ENCODE results near the gene ABHD12B. TPM values are rescaled to one million over a fixed set of nuclear protein-coding genes. Genes with fewer than 3 reads are reported as not detected.
"Not testable (repeated sequence)": the region's sequence is repeated elsewhere in the genome, so short reads cannot be mapped to it uniquely, and the experiment has no call there.

Gene ABHD12B
- total RNA-seq, 1 donor from 2014 or later = not detected

DNA sequence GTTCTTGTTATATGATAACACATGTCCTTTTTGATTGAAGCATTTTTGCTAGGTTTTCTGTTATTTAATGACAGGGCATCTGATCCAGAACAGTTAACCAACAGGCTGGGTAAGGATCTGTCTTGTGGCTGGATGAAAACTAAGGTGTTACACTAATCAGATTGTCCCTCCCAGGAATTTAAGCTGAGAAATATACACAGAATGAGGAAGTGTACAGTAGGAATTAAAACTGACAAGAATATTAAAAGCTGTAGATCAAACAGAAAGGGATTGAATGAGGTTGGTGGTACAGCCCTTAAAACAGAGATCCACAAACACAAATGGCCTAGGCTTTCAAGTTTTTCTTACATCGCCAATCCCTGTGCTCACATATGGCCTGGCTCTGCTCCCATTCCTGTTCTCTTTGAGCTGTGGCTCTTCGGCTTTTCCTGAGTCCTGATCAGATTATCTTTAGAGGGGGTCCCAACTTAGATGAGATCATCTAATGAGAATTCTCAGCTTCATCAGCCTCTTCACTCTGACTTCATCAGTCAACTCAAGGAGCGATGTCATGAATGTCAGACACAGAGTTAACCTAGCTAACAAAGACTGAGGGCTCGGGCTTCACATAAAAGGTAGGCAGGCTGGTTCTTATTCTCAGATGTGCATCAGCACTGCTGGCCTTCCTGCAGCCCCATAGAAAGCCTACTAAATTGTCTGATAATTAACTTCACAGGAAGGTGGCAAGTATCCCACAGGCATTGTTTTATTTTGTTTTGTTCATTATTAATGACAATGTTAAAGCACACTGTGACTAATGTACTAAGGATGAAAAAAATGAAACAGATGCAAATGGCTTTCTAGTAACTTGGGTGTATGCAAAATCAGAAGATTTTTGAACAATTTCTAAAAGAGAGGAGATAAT lies 61.0 kb downstream of the ABHD12B start:
- no peak for DNase-seq (ENCODE audit: low read depth, low spot score)

DNA sequence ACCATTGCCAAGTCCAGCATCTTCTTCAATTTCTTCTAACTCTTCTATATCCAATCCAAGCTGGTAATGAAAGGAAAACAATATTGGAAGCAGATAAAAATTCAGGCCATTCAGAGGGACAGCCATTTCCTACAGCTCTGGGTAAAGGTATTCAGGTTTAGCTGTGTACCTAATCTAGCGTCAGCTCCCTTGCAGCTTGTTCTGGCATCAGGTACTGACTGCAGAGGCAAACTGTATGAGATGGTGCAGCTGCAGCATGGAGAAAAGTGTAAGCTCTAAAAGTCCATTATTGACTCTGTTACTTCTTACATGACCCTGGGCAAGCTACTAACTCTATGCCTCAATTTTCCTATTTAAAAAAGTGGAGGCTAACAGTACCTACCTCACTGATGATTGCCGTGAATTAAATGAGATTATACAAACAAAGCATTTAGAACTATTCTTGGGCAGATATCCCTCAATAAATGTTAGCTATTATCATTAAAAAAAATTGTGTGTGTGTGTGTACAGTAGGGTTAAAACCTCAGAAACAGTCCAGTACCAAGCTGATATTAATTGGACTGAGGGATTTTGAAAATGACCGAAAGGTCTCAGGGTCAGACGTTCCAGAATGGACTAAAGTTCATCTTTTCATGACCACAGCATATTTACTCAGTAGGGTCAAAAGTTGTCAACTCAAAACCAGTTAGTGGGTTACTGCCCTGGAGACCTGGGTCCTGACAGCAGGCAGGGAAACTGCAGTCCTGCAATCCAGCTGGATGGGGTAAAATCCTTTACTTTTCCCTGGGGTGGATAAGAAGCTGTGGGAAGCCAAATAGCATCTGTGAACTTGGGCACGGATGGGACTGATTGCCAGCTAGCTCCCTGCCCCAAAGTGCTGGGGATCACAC lies 63.5 kb downstream of the ABHD12B start:
- DNase-seq (ENCODE audit: low read depth, low spot score) = no peak

DNA sequence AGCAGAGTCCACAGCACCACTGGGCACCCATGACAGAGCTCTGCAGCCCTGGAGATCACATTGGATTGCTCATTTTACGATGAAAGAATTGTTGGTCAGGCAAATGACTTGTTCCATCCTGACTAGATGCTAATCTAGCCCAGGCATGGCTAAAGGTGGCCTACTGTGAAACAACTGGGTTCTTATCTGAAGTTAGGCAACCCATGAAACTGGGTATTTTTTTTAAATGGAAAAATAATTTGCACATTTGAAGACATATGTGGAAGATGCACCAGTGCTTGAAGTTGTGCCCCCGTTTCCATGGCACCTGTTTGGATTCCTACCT lies 64.1 kb downstream of the ABHD12B start:
- DNase-seq (ENCODE audit: low read depth, low spot score) = no peak

DNA sequence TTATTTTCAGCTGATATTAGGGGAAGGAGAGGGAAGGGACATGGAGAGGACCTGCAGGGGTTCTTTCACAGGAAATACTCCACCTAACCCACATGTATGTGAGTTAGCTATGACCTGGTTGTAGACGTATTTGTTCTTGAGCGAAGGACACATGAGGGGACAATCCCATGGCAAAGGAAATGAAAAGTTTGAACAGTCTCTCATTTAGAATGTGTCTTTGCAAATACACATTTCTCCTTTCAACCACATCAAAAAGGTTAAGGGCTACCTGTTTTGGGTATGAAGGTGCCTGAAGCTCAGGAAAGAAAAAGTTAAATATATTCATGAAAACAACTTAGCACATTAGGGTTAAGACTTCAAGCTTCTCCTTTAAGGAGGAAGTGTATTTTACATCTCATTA lies 65.0 kb downstream of the ABHD12B start:
- no peak for DNase-seq (ENCODE audit: low read depth, low spot score)

DNA sequence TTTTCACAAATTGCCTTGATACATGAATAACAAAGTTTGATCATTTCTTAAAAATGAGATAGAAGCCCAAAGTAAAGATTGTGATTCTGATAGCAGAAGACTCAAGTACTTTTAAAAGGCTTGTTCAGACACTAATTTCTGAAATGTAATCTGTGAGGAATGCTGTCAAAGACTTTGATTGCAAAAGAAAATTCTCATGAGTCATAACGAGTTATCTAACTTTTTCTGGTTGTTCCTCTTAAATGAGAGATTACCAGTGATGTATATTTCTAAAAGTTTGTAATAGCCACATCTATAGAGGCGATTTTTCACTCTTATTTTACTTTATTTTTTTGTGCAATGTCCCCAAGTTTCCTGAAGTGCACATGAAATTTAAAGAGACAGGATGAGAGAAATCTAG lies 65.5 kb downstream of the ABHD12B start:
- no peak for DNase-seq (ENCODE audit: low read depth, low spot score)

DNA sequence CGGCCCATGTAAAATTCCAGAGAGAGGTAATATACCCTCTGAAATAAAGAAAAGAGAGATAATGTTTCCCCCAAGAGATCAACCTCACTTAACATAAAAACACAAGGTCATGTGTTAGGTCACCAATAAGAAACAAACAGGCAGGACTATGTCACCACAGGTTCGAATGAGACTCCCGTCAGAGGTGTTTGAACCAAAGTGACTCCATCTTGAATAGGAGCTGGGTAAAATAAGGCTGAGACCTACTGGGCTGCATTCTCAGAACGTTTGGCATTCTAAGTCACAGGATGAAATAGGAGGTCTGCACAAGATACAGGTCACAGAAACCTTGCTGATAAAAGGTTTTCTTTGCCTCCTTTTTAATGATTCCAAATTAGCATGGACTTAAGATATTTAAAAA lies 65.9 kb downstream of the ABHD12B start:
- no peak for DNase-seq (ENCODE audit: low read depth, low spot score)

DNA sequence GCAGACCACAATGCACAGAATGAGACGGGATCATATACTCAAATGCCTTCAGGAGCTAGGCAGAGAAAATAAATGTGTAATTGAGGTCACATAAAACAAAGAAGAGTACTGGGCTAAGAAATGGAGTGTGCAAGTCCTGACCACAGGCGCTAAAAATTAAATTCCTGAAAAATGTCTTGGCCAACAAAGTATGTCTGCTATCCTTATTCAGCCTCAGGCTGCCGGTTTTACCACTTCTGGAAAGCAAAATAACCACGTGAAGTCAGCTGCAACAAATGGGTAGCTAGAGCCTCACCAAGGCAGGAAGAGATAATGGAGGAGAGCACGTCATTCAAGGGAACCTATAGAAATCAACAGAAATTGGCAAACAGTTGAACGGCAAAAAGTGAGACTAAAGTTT lies 69.3 kb downstream of the ABHD12B start:
- no peak for DNase-seq (ENCODE audit: low read depth, low spot score)

DNA sequence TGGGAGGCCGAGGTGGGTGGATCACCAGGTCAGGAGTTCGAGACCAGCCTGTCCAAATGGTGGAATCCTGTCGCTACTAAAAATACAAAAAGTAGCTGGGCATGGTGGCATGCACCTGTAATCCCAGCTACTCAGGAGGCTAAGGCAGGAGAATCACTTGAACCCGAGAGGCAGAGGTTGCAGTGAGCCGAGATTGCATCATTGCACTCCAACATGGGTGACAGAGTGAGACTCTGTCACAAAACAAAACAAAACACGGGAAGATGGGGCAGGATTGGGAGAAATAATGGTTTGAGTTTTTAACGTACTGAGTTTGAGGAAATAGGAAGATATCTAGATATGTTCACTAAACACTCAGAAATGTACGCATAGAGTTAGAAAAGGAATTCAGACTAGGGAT lies 69.8 kb downstream of the ABHD12B start:
- DNase-seq (ENCODE audit: low read depth, low spot score) = not testable (repeated sequence)

DNA sequence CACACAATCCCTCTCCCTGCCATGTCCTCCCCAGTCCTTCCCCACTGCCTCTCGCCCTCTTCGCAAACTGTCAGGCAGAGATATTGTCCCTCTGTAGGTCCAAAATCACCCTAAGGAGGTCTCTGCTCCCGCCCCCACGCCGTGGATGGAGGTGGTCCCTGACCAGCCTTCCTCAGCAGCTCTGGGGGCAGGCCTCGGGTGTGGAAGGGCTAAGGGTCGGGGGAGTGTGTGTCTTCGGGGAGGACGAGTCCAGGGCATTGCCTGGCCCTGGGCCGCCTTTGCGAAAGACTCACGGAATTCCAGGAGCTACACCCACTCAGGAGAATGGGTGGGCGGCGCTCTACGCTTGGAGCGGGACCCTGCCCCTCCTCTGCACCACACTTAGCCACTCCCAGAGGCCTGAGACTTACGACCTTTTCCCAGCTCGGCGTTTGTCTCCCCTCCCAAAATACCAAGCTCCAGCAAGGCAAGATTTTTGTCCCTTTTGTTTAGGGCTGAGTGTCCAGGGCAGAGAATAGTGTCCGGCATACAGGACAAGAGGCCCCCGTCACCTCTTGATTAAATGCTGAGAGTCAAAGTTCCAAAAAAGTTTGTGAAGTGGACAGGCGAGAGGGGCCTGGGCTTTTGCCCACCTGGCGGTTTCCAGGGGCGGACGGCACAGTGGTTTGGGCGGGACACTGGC lies 71.5 kb downstream of the ABHD12B start:
- DNase-seq (ENCODE audit: low read depth, low spot score) = no peak

DNA sequence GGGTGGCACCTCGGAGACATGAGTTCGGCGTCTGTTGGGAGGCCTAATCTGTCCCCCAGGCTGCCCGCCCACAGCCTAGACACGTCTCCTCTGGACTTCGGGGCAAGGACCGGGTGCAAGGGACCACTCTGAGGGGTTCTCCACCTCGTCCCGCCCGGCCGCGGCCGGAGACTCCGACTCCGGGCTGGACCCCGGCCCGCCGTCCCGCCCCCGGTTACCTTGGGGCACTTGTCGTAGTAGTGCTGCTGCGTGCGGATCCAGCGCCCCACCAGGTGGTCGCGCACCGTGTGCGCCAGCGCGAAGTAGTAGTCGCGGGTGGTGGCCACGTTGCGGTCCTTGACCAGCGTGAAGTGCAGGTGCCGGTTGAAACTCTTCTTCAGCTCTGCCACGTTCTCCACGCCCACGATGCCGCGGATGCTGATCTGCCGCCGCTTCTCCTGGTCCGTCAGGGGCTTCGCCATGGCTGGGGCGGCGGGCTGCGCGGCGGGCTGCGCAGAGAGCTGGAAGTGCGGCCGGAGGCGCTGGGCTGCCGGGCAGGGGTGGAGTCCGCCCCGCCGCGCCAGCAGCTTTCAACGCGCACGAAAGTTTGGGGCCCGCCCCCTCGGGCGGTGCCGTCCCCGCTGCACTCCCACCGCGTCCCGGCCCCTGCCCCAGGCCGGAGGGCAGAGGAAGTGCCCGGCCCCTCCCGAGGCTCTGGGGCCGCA lies 72.2 kb downstream of the ABHD12B start, which contains the start of gene PYGL:
PYGL (minus strand) TSS at position 541 of the 704 bp plus-strand sequence; CDS start at position 461, 80 bp downstream.
- DNase-seq (ENCODE audit: low read depth, low spot score) = no peak

DNA sequence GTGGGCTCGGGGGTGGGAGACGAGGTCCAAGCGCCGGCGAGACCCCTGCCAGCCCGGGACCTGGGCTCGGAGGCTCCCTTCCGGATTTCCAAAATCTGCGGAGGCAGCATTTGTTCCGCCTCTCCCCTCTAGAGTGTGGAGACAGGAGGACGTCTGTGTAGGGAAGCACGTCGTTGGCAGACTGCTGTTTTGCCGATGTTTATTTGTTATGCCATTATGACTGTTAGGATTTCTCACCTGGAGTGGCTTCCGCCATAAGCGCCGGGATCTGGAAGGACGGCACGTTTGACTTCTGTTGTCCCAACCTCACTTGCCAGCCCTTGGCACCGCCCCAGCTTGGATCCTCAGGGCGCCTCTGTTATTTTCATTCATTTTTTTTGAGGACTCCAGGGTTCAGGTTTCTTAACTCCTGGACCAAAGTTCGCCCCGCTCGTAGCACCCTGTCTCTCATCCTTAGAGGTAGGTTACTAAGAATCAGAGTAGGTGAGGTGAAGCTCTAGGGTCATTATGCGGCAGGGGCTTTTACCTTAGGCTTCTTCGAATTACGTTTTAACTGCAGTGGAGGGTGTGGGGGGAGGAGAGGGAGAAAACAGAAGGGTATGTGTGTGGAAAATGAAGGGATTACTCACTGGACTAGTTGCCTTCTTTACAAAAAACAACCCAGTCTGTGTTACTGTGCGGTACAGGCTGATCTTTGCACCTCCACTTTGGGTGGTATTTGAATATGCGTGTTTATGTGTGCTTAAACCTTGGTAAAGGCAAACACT lies 73.0 kb downstream of the ABHD12B start:
- no peak for DNase-seq (ENCODE audit: low read depth, low spot score)

DNA sequence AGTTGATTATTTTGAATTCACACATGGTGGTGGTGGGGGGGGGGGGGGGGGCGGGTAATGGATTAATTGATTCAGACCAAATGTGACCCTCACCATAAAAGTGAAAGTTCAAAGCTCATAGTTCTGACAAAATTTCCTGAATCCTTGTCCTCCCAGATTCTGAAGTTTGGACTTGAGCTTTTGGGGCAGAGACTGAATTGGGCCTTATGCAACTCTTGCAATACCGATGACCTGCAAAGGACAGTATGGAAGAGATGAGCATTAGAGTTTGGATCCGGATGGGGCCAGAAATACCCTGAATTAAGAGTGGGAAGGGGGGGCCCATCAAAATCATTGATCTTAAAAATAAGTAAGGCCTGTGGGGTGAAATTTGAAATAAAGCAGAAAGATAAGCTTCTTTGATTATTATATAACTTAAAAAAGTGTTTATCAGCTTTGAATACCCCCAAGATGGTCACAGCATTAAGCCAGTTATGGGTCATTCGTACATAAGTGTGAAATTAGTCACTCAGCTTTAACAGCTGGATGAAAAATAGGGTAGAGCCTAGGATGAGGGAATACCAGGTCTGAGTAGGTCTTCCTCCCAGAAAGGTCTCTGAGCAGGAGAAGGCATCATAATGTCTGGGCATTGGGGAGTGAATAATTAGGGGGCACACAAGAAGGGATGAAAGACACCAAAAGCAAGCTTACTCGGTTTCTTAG lies 74.5 kb downstream of the ABHD12B start:
- no peak for DNase-seq (ENCODE audit: low read depth, low spot score)

DNA sequence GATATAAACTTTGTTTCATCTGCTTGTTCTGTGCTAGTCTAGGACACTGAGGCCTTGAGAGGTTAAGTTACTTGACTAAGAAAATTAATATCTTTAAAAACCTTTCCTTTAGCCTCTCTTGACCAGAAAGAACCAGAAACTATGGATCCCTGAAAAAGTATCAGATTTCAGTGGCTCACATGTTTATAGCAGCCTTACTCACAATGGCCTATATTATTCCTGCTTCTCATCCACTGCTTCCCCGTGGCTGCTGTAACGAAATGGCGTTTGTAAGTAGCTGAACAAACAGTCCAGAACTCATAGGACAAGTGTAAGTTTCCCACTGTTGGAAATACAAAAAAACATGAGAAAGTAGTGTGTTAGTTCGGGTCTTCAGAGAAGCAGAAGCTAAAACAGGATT lies 75.6 kb downstream of the ABHD12B start:
- no peak for DNase-seq (ENCODE audit: low read depth, low spot score)

DNA sequence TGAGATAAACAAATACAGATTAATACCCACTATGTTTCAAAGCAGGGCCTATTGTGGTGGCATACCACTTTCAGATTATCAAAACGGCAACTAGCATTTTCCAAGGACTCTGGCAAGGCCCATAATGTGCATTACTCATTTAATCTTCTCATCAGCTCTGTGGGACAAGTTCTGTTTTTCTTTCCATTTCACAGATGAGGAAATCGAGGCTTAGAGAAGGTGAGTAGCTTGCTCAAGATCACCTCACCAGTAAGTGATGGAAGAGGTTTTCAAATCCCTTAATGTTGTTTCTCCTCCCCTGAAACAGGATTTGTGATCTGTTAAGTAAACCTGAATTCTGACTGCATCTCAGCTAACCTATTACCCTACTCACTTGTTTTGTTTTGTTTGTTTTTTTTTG lies 76.4 kb downstream of the ABHD12B start:
- no peak for DNase-seq (ENCODE audit: low read depth, low spot score)

DNA sequence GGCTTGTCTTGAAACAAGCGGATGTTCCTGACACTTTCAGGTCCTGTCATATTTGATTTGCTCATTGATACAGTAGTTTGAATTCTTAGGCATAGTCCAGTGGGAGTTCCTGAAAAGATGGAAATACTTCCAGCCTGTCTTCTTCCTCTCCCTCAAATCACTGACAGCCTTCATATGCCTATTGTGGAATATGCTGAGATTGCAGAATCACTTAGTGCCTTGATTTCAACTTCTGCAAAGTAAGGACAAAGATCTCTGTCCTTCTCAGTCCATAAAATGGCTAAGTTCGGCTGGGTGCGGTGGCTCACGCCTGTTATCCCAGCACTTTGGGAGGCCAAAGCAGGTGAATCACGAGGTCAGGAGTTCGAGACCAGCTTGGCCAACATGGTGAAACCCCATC lies 79.2 kb downstream of the ABHD12B start:
- no peak for DNase-seq (ENCODE audit: low read depth, low spot score)

DNA sequence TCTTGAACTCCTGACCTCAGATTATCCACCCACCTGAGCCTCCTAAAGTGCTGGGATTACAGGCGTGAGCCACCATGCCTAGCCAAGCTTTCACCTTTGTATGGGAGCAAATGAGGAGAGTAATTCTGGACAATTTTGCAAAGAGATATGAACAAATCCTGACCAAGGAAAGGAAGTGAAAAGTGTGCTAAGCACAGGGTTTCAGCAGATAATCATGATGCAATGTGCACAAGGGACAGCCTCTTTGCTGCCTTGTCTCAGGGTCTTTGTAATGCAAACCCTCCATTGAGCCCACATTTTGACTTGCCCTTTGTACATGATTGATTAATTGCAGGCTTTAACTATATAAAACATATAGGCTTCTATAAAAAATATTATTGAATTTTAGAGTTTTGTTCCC lies 81.6 kb downstream of the ABHD12B start:
- no peak for DNase-seq (ENCODE audit: low read depth, low spot score)
